ENCODE results near the gene PRKAB1.

DNA sequence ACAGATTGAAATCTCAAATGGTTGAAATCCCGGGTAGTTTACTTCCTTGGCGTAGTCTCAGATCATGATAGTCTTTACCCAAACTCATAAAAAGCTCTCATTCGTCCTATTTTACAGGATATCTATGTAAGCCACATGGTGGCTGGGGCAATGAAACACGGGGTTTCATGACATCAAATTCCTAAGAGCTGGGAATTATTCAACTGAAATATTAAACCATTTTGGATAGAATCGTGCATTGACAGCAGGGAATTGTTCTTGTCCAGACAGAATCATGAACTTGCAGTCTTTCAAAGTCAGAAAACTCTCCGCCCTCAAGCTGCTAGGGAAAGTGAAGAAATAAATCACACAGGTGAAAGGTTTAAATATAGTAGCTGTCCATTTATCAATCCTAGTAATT, 33.2 kb upstream of the PRKAB1 start:
- TF ChIP-seq, protein P1, sequence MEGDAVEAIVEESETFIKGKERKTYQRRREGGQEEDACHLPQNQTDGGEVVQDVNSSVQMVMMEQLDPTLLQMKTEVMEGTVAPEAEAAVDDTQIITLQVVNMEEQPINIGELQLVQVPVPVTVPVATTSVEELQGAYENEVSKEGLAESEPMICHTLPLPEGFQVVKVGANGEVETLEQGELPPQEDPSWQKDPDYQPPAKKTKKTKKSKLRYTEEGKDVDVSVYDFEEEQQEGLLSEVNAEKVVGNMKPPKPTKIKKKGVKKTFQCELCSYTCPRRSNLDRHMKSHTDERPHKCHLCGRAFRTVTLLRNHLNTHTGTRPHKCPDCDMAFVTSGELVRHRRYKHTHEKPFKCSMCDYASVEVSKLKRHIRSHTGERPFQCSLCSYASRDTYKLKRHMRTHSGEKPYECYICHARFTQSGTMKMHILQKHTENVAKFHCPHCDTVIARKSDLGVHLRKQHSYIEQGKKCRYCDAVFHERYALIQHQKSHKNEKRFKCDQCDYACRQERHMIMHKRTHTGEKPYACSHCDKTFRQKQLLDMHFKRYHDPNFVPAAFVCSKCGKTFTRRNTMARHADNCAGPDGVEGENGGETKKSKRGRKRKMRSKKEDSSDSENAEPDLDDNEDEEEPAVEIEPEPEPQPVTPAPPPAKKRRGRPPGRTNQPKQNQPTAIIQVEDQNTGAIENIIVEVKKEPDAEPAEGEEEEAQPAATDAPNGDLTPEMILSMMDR (IDR thresholded peaks at IDR 0.05), result no peak
- no peak for TF ChIP-seq POLR2A (IDR thresholded peaks at IDR 0.05)

Data from adrenal gland (tissue), 5 donors.